BJ (cell line): ENCODE data around the gene RALGAPA2. TPM values are rescaled to one million over a fixed set of nuclear protein-coding genes. Genes with fewer than 3 reads are reported as not detected.

Source experiments
- CTCF ChIA-PET: fragments of 350-600 bp; formaldehyde crosslinking; extraction: SDS; loops from one replicate; lab custom pipeline; 2021; ENCODE audit warnings: antibody characterized with exemption, inconsistent platforms; lab: Yijun Ruan, JAX
- POLR2A ChIA-PET: fragments of 300-600 bp; sonication (Branson Sonifier 250); formaldehyde crosslinking; extraction: SDS; loops from one replicate; lab custom pipeline; 2021; ENCODE audit warnings: antibody characterized with exemption; lab: Charles Lee
- DNase-seq: peaks from one replicate; pipeline ENCODE4 v3.0.0-alpha.2; 2011; ENCODE audit warnings: low read depth
- H3K27me3 ChIP-seq: 2 replicates; pipeline ENCODE4 v1.6.0; 2011; ENCODE audit warnings: low read length; ENCODE audit not compliant: control insufficient read depth, insufficient read depth
- H3K36me3 ChIP-seq: 2 replicates; pipeline ENCODE4 v1.5.1; 2011; ENCODE audit warnings: low read length; ENCODE audit not compliant: control insufficient read depth, insufficient read depth
- H3K4me3 ChIP-seq: 2 replicates; pipeline ENCODE4 v1.5.1; 2011; ENCODE audit warnings: low read depth, mild to moderate bottlenecking, control low read depth, low read length
- CTCF ChIP-seq: IDR thresholded peaks from 2 replicates; pipeline ENCODE4 v1.5.1; 2011; ENCODE audit warnings: low read depth, mild to moderate bottlenecking, control low read depth, inconsistent platforms, low read length, moderate library complexity; ENCODE audit not compliant: insufficient read depth
- polyA plus RNA-seq: library from polyadenylated mRNA; depleted of rRNA; stranded (reverse); fragments of >200 nt; gene quantifications from 2 replicates; pipeline ENCODE4 v1.2.3, GENCODE V29; 2011

The RALGAPA2 gene
- polyA plus RNA-seq, 1 experiment, result 1.4 TPM

DNA sequence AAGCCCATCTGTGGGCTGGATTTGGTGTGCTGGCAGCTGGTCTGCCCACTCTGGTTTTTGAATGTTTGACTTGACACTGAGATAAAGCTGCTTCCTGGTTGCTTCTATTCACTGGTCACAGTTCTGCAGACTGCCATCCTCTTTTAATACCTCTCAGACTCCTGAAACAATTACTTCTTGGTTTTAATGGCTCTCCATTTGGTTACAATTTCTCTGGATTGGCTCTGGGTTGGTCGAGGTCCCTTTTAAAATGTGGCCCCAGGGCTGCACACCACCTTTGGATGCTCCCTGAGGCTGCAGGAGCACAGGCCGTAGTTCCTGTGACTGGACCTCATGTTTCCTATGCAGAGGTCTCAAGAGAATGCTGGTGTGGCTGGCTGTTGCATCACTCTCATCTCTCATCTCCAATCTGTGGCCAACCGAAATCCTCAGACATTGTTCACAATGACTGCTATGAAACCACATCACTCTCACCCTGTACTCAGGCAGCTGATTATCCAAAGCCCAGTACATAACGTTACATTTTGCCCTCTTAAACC is 246.0 kb downstream of the RALGAPA2 start:
- Histone ChIP-seq H3K36me3 (no peaks in the 10 kb centered on the region), H3K4me3 (no peak overlapping the region), H3K27me3 (no peaks in the 10 kb centered on the region)
- ChIA-PET CTCF (no interaction called here), POLR2A (no interaction called here)
- peak; percentile 9 for DNase-seq
- TF ChIP-seq CTCF, result no peak

DNA sequence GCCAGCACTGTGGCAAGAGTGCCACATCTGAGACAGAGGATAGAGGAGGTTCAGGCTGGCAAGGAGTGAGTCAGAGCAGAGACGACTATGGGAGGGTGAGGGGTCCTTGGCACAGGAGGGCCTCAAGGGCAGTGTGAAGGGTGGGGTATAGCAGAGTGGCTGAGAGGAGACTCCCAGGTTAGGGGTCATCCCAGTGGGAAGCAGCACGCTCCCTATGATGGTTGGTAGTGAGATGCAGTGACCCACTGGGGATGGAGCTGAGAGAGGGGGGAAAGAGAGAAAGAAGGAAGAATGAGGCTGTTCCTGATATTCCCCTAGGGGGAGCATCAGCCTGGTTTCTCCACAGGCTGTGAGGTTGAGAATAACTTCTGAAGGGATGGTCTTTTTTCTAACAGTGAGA is 247.2 kb downstream of the RALGAPA2 start:
- DNase-seq, result no peak

GRCh38 chr20:20463933-20464374 is 248.5 kb downstream of the RALGAPA2 start:
- Histone ChIP-seq H3K36me3 (no peaks in the 10 kb centered on the region), H3K4me3 (no peak overlapping the region), H3K27me3 (no peaks in the 10 kb centered on the region)
- TF ChIP-seq CTCF, result no peak
- no peak for DNase-seq
- ChIA-PET CTCF (interaction anchor here (0.6 to 1.2 kb wide), 3 partner anchors 12 to 149 kb away, joined by 3 to 4 read pairs (median 3); no protein-coding TSS in a partner anchor), POLR2A (no interaction called here)

More for the DNA sequence above, 247.2 kb downstream of the RALGAPA2 start:
- H3K4me3 ChIP-seq, result no peak overlapping the region
- H3K27me3 ChIP-seq, result no peaks in the 10 kb centered on the region
- 0 out of 2 replicates have a peak, but pooled peaks have one; percentile 12 for TF ChIP-seq CTCF
- CTCF ChIA-PET, result interaction anchor here (1.0 kb wide), 1 partner anchor 12 kb away, joined by 3 read pairs; no protein-coding TSS in a partner anchor
- POLR2A ChIA-PET, result no interaction called here
- no peaks in the 10 kb centered on the region for H3K36me3 ChIP-seq

- CTCF ChIA-PET, result interaction anchor here (1.3 kb wide), 1 partner anchor 19 kb away, joined by 3 read pairs; no protein-coding TSS in a partner anchor
- no peak for TF ChIP-seq CTCF
- POLR2A ChIA-PET, result no interaction called here
Observed at GRCh38 chr20:20462185-20462584, 250.3 kb downstream of the RALGAPA2 start.

DNA sequence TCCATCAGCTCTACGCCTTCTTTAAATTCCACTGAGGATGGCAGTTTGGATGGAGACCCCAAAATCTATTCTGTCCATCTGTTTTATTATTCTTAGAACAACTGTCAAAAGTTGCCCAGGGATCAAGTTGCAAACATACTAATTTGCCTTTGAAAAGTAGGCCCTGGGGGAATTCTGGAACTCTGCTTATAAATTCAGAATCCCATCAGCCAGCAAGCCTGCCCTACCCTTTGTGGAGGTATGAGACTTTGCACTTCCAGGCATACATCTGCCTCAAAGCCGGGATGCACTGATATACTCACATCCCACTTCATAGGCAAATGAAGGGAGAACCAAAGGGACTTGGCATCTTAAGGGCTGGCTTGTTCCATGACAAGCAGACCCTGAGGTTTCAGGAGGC is 250.9 kb downstream of the RALGAPA2 start:
- no peak for TF ChIP-seq CTCF
- ChIA-PET POLR2A (no interaction called here), CTCF (interaction anchor here (1.3 kb wide), 1 partner anchor 18 kb away, joined by 3 read pairs; no protein-coding TSS in a partner anchor)
- no peaks in the 10 kb centered on the region for H3K27me3 ChIP-seq
- no peak overlapping the region for H3K4me3 ChIP-seq
- no peak for DNase-seq
- H3K36me3 ChIP-seq, result no peaks in the 10 kb centered on the region

More at GRCh38 chr20:20462185-20462584, 250.3 kb downstream of the RALGAPA2 start:
- DNase-seq, result no peak
- Histone ChIP-seq H3K4me3 (no peak overlapping the region), H3K27me3 (no peaks in the 10 kb centered on the region), H3K36me3 (no peaks in the 10 kb centered on the region)
